K562 (cell line): ENCODE results near the gene SNX4. TPM values are rescaled to one million over a fixed set of nuclear protein-coding genes. Genes with fewer than 3 reads are reported as not detected.

Source experiments
- ATAC-seq: fragments of 200-7000 bp; cut with Tn5 transposase; 3 replicates; pipeline ENCODE4 v1.9.1; 2020; ENCODE audit warnings: moderate library complexity
- BruUV-seq: library from RNA; stranded (reverse); fragments of 400-500 nt; replicated peaks from 2 replicates; lab custom pipeline; 2021; lab: Mats Ljungman, UMichigan
- CTCF ChIA-PET: fragments of 300-600 bp; formaldehyde crosslinking; extraction: SDS; loops from one replicate; lab custom pipeline; 2021; ENCODE audit warnings: low intra/inter-chr PET ratio; lab: Yijun Ruan, JAX
- POLR2A ChIA-PET: fragments of 300-600, 350-650 bp; sonication (Branson Sonifier 250); formaldehyde crosslinking; extraction: SDS; loops from one replicate; lab custom pipeline; 2021; ENCODE audit warnings: antibody characterized with exemption, inconsistent platforms; lab: Yijun Ruan, JAX
- DNase-seq, 4 experiments: peaks; one replicate each; pipeline versions ENCODE4 v3.0.0 to v3.0.0-alpha.2; 2011 to 2018; ENCODE audit warnings: low spot score in 3 of 4, mixed read lengths in 3 of 4; ENCODE audit errors: extremely low read depth in 1 of 4
- FAIRE-seq: peaks from 2 replicates; lab custom pipeline; 2011; peaks lifted over from hg19 to GRCh38; lab: Jason Lieb, UNC
- H2AFZ ChIP-seq: 2 replicates; pipeline ENCODE4 v1.6.0; 2011; ENCODE audit warnings: low read depth, low read length, control low read depth, inconsistent platforms
- H3K27ac ChIP-seq: fragments of 200-600 bp; 3 replicates; pipeline ENCODE4 v1.8.0; 2011; ENCODE audit warnings: low read depth, mild to moderate bottlenecking, control low read depth, inconsistent platforms, low read length, moderate library complexity, mixed read lengths; ENCODE audit errors: extremely low read depth
- H3K27me3 ChIP-seq, 2 experiments: fragments of 300-600 bp in 1 of 2; 2 replicates in 1 of 2; 3 replicates in 1 of 2; pipeline versions ENCODE4 v1.6.0 to v1.8.0; 2011; ENCODE audit warnings: inconsistent platforms in 2 of 2, low read length in 2 of 2, mild to moderate bottlenecking in 1 of 2, mixed read lengths in 1 of 2, moderate library complexity in 1 of 2; ENCODE audit not compliant: control insufficient read depth in 2 of 2, insufficient read depth in 2 of 2
- H3K36me3 ChIP-seq: fragments of 300-600 bp; 3 replicates; pipeline ENCODE4 v1.8.0; 2011; ENCODE audit warnings: mild to moderate bottlenecking, low read length, inconsistent platforms; ENCODE audit not compliant: control insufficient read depth, insufficient read depth
- H3K4me1 ChIP-seq, 2 experiments: fragments of 200-600 bp in 1 of 2; replicated peaks in 1 of 2; 2 replicates in 1 of 2; 3 replicates in 1 of 2; pipeline versions ENCODE4 v1.5.1 to v1.8.0; 2011; ENCODE audit warnings: inconsistent platforms in 2 of 2, low read length in 2 of 2, mild to moderate bottlenecking in 1 of 2, mixed read lengths in 1 of 2, moderate library complexity in 1 of 2; ENCODE audit not compliant: control insufficient read depth in 2 of 2, insufficient read depth in 2 of 2
- H3K4me2 ChIP-seq: 2 replicates; pipeline ENCODE4 v1.6.1; 2011; ENCODE audit warnings: low read length, control low read depth, inconsistent platforms, mixed read lengths; ENCODE audit not compliant: insufficient read depth
- H3K4me3 ChIP-seq: fragments of 200-600 bp; sonication (generic), shearing (Covaris generic); 2 replicates; pipeline ENCODE4 v1.5.1; 2016; ENCODE audit warnings: control low read depth, inconsistent platforms
- H3K79me2 ChIP-seq: fragments of 200-600 bp; 3 replicates; pipeline ENCODE4 v1.8.0; 2011; ENCODE audit warnings: low read length, inconsistent platforms; ENCODE audit not compliant: control insufficient read depth, insufficient read depth
- H3K9ac ChIP-seq, 2 experiments: 2 replicates each; pipeline versions ENCODE4 v1.6.0 to v1.6.1; 2011; ENCODE audit warnings: low read depth in 2 of 2, low read length in 2 of 2, control low read depth in 1 of 2, inconsistent platforms in 1 of 2, mild to moderate bottlenecking in 1 of 2, mixed read lengths in 1 of 2; ENCODE audit not compliant: insufficient read depth in 1 of 2
- H3K9me1 ChIP-seq: one replicate; pipeline ENCODE4 v1.6.0; 2011; ENCODE audit warnings: inconsistent platforms, mild to moderate bottlenecking, low read length, moderate library complexity; ENCODE audit not compliant: control insufficient read depth, insufficient read depth
- H3K9me3 ChIP-seq: replicated peaks from 2 replicates; pipeline ENCODE4 v1.5.1; 2011; ENCODE audit warnings: low read depth, low read length, inconsistent platforms; ENCODE audit not compliant: control insufficient read depth, insufficient read depth
- H4K20me1 ChIP-seq: replicated peaks from 2 replicates; pipeline ENCODE4 v1.6.1; 2011; ENCODE audit warnings: low read length, inconsistent platforms, mixed read lengths; ENCODE audit not compliant: control insufficient read depth, insufficient read depth
- BRD4 ChIP-seq: fragments of 200-600 bp; sonication (generic); IDR thresholded peaks from 2 replicates; pipeline ENCODE4 v1.6.1; 2017; ENCODE audit warnings: inconsistent platforms
- CHD7 ChIP-seq: fragments of 200-600 bp; sonication (generic); IDR thresholded peaks from one replicate; pipeline ENCODE4 v1.6.1; 2012; ENCODE audit warnings: mild to moderate bottlenecking, low read depth, low read length, inconsistent platforms
- ERF ChIP-seq: fragments of 450-650 bp; formaldehyde crosslinking; IDR thresholded peaks from 2 replicates; pipeline ENCODE4 v1.4.0; 2020; ENCODE audit warnings: mild to moderate bottlenecking, mixed read lengths
- NBN ChIP-seq: fragments of 450-650 bp; IDR thresholded peaks from 2 replicates; pipeline ENCODE4 v1.6.1; 2016; ENCODE audit warnings: low read depth, mild to moderate bottlenecking
- SMAD2 ChIP-seq: fragments of 150-350 bp; IDR thresholded peaks from 2 replicates; pipeline ENCODE4 v1.6.1; 2014; ENCODE audit warnings: low read depth, mild to moderate bottlenecking, low read length
- ZKSCAN8 ChIP-seq: fragments of 200-800 bp; sonication (Bioruptor generic); IDR thresholded peaks from 2 replicates; pipeline ENCODE4 v1.6.1; 2016; ENCODE audit warnings: missing genetic modification characterization, missing compliant biosample characterization
- ZNF592 ChIP-seq: fragments of 450-650 bp; IDR thresholded peaks from 2 replicates; pipeline ENCODE4 v1.6.1; 2017; ENCODE audit warnings: antibody characterized with exemption, mild to moderate bottlenecking
- ZNF766 ChIP-seq: fragments of 200-800 bp; sonication (Bioruptor generic); conservative IDR thresholded peaks from 2 replicates; pipeline ENCODE4 v1.6.1; 2016; ENCODE audit warnings: missing genetic modification characterization, missing compliant biosample characterization
- WGBS: fragments of 100-300 bp; shearing (Covaris generic); methylation state at CpG from one replicate; pipeline ENCODE4 v1.1.6; 2016; ENCODE audit warnings: low coverage, mixed read lengths; ENCODE audit not compliant: insufficient coverage; ENCODE audit errors: missing lambda C conversion rate; 5-methylcytosine and 5-hydroxymethylcytosine counted together
- in situ Hi-C: fragments of 300-500 bp; cut with MboI; formaldehyde crosslinking; loops from 4 replicates; pipeline ENCODE4 v1.15.0; 2018; ENCODE audit warnings: inconsistent platforms, mixed read lengths
- intact Hi-C: fragments of 100-400 bp; cut with micrococcal nuclease; formaldehyde crosslinking; loops from 2 replicates; pipeline ENCODE4 v1.14.2; 2022
- polyA plus RNA-seq, 8 experiments: library from polyadenylated mRNA; depleted of rRNA in 4 of 8; stranded (reverse) in 5 of 8; unstranded in 3 of 8; fragments of >200 nt; fragmentation: Nextera tagmentation in 2 of 8; fragmentation: Illumina TruSeq in 1 of 8; extraction: Ambion mirVana in 2 of 8; extraction: Trizol in 1 of 8; gene quantifications; 2 replicates each; pipeline versions ENCODE4 v1.2.1 to v1.2.3, GENCODE V29; 2011 to 2014; ENCODE audit warnings: inconsistent platforms in 1 of 8, missing spikeins in 1 of 8
- total RNA-seq, 7 experiments: library from RNA; depleted of rRNA in 6 of 7; stranded (reverse); fragments of >200 nt in 6 of 7; fragmentation: Illumina TruSeq in 2 of 7; extraction: Trizol in 2 of 7; gene quantifications; 2 replicates each; pipeline versions ENCODE4 v1.2.1 to v1.2.3, GENCODE V29; 2011 to 2021; ENCODE audit warnings: low replicate concordance in 1 of 7

The SNX4 gene
- total and polyA plus RNA-seq, 9 of the 15 experiments (the other 6 are each of a cell fraction or from before 2014, with no cell fraction given), result 11.4 to 40.3 (median 30.0) TPM

GRCh38 chr3:125403789-125404188 is 116.2 kb downstream of the SNX4 start:
- Histone ChIP-seq H4K20me1 (no peaks in the 10 kb centered on the region), H3K4me2 (no peak overlapping the region), H3K9ac (no peak overlapping the region), H3K79me2 (no peaks in the 10 kb centered on the region), H2AFZ (no peak overlapping the region), H3K9me1 (no peaks in the 10 kb centered on the region), H3K9me3 (no peaks in the 10 kb centered on the region), H3K4me3 (no peak overlapping the region), H3K4me1 (no peaks in the 10 kb centered on the region), H3K27me3 (no peaks in the 10 kb centered on the region), H3K36me3 (no peaks in the 10 kb centered on the region), H3K27ac (no peak overlapping the region)
- ChIA-PET CTCF (no interaction called here), POLR2A (interaction anchor here (1.2 kb wide), 1 partner anchor 15 kb away, joined by 3 read pairs; no protein-coding TSS in a partner anchor)
- in situ Hi-C loops (no loop called here), intact Hi-C loops (no loop called here)
- DNase-seq, result no peak
- no TSS peak for BruUV-seq
- ATAC-seq, result no peak
- 31% methylated on average over 2 of the region's 2 CpGs for WGBS
- no peak for FAIRE-seq
- TF ChIP-seq NBN (no peak), BRD4 (no peak), ERF (no peak), ZNF592 (no peak), ZNF766 (CRISPR knock-in tag) (no peak), SMAD2 (no peak), ZKSCAN8 (no peak), CHD7 (no peak)
